ENCODE results near the gene MCTP1. TPM values are rescaled to one million over a fixed set of nuclear protein-coding genes. Genes with fewer than 3 reads are reported as not detected.

The MCTP1 gene
- total RNA-seq, 4 donors from 2014 or later: 3.3 to 31.4 (median 13.4) TPM

DNA sequence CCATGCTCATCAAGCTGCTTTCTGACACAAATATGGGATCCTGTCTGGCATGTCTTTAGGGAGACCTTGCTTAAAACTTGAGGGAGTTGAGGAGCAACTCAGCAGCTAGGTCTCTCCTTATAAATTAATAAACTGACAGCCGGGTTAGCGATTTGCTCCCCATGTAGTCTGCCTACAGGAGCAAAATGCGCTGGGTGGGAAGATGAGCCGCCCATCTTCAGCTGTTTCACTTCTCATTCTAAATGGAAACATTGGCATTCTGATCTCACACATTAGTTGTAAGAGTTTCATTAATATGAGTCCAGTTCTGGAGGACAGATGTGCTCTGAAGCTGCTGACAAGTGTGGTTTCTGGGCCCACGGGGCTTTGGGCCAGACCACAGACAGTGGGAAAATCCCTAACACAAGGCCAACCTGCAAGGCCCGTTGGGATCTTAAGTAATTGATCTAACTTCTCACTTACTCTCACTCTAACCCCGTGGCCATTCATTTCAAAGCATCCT is 197.0 kb downstream of the MCTP1 start:
- Histone ChIP-seq H3K27me3 (no peaks in the 10 kb centered on the region), H3K4me1 (no peaks in the 10 kb centered on the region), H3K4me3 (no peak overlapping the region), H3K27ac (peak overlapping the region in 1 of 4 donors; percentile 5), H3K9me3 (peaks cover 0 to 3% of the 10 kb centered on the region in 2 donors), H3K36me3 (no peaks in the 10 kb centered on the region)
- intact Hi-C loops (cut with DNase I; ENCODE audit: low total_unique reads) (no loop called here), in situ Hi-C loops (cut with MboI; ENCODE audit: low pct_ligation_motif_present in 1 of 4, low pct_unique_long_range_greater_than_20kb in 1 of 4, low sequenced_read_pairs in 3 of 4) (no loop called here)
- TF ChIP-seq POLR2AphosphoS5 (IDR thresholded peaks at IDR 0.05) (no peak), EP300 (IDR thresholded peaks at IDR 0.05; ENCODE audit: low read depth) (no peak), POLR2A (IDR thresholded peaks at IDR 0.05) (no peak)
- TF ChIP-seq, protein P1, sequence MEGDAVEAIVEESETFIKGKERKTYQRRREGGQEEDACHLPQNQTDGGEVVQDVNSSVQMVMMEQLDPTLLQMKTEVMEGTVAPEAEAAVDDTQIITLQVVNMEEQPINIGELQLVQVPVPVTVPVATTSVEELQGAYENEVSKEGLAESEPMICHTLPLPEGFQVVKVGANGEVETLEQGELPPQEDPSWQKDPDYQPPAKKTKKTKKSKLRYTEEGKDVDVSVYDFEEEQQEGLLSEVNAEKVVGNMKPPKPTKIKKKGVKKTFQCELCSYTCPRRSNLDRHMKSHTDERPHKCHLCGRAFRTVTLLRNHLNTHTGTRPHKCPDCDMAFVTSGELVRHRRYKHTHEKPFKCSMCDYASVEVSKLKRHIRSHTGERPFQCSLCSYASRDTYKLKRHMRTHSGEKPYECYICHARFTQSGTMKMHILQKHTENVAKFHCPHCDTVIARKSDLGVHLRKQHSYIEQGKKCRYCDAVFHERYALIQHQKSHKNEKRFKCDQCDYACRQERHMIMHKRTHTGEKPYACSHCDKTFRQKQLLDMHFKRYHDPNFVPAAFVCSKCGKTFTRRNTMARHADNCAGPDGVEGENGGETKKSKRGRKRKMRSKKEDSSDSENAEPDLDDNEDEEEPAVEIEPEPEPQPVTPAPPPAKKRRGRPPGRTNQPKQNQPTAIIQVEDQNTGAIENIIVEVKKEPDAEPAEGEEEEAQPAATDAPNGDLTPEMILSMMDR (IDR thresholded peaks at IDR 0.05): no peak
- WGBS, 2 donors (ENCODE audit: low coverage in 1 of 2): 71 to 93% methylated on average over 5 to 7 of the region's 7 CpGs
- peak; percentile 21 for DNase-seq

DNA sequence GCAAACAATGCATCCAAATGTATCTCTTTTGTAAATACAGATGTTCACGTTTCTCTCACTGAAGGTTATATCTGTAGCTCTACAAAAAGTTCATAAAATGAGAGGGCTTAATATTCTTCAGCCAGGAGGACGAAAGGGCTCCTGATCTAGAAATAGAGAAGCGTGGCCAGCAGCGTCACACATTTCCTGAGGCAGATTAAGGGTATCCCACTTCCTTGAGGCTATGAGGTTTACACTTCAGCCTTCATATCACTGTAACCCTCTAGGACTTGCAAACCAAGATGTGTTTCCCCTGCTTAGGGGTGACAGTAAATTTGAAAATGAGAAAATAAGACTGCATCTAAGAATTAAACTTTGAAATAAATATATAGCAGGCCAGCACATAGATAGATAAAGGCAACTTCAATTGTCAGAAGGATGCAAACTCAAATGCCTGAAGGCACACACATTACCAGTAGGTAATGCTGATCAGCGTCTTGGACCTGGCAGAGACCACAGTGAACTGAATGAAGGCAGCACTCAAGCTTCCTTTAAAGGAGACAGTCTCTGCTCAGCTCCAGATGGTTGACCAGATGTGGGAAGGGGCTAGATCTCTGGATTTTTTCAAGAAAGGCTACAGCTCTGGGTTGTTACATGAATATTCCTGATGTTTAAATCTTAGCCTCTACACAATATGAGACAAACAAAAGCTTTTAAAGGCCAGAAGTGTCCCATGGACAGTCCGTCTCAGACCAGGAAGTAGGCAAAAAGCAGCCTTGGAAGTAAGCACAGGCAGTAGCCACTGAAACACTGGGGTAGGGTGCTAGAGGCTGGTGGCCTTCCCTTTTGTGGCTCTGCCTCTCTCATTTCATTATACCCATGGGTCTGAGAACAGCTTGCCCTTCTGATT is 197.7 kb downstream of the MCTP1 start:
- intact Hi-C loops (cut with DNase I; ENCODE audit: low total_unique reads) (no loop called here), in situ Hi-C loops (cut with MboI; ENCODE audit: low pct_ligation_motif_present in 1 of 4, low pct_unique_long_range_greater_than_20kb in 1 of 4, low sequenced_read_pairs in 3 of 4) (no loop called here)
- TF ChIP-seq EP300 (IDR thresholded peaks at IDR 0.05; ENCODE audit: low read depth) (no peak), POLR2A (IDR thresholded peaks at IDR 0.05) (no peak), POLR2AphosphoS5 (IDR thresholded peaks at IDR 0.05) (no peak)
- TF ChIP-seq, protein P1 (IDR thresholded peaks at IDR 0.05): no peak
- peaks cover 0 to 3% of the 10 kb centered on the region in 2 donors for H3K9me3 ChIP-seq
- DNase-seq: no peak
- H3K27ac ChIP-seq: peak overlapping the region in 1 of 4 donors; percentile 5
- H3K36me3 ChIP-seq: no peaks in the 10 kb centered on the region
- no peak overlapping the region for H3K4me3 ChIP-seq
- WGBS, 2 donors (ENCODE audit: low coverage in 1 of 2): 49 to 66% methylated on average over 3 to 6 of the region's 6 CpGs
- H3K27me3 ChIP-seq: no peaks in the 10 kb centered on the region
- no peaks in the 10 kb centered on the region for H3K4me1 ChIP-seq

DNA sequence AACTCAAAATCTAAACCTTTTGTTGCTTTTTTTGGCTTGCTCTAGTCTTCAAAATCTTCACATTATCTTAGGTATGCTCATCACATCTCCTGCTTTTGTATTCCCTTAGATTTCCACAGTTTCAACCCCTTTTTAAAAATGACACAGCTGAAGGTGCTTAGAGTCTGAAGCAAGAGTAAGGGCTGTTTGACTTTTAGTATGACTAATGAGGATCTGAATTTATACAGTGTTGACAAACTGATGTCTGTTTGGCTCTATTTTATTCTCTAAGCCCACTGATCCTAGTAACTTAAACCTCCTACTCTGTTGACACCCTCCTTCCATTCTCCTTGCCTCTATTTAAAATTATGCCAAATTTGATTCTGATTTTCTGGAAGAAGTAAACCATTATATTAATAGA is 200.1 kb downstream of the MCTP1 start:
- no peaks in the 10 kb centered on the region for H3K4me1 ChIP-seq
- H3K27ac ChIP-seq: no peak overlapping the region
- H3K4me3 ChIP-seq: no peak overlapping the region
- no peak for DNase-seq
- no peaks in the 10 kb centered on the region for H3K9me3 ChIP-seq
- intact Hi-C loops (cut with DNase I; ENCODE audit: low total_unique reads): no loop called here
- no peaks in the 10 kb centered on the region for H3K27me3 ChIP-seq
- in situ Hi-C loops (cut with MboI; ENCODE audit: low pct_ligation_motif_present in 1 of 4, low pct_unique_long_range_greater_than_20kb in 1 of 4, low sequenced_read_pairs in 3 of 4): no loop called here
- TF ChIP-seq, protein P1 (IDR thresholded peaks at IDR 0.05): no peak
- TF ChIP-seq POLR2AphosphoS5 (IDR thresholded peaks at IDR 0.05) (no peak), POLR2A (IDR thresholded peaks at IDR 0.05) (no peak), EP300 (IDR thresholded peaks at IDR 0.05; ENCODE audit: low read depth) (no peak)
- no peaks in the 10 kb centered on the region for H3K36me3 ChIP-seq

DNA sequence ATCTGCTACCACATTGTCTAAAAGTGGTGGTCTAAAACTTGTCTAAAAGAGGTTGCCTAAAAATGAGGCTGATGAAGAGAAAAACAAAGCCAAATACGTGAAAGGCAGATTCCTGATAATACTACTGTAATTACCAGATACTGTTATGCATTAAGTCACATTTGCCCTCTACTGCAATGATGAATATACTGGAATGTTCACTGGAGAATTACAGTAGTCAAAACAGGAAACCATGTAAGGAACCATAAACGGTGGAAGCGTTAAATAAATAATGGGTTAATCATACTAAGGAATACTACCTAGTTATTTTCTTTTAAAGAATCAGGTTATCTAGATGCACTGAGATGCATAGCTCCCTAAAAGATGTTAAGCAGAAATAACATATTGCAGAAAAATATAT is 201.3 kb downstream of the MCTP1 start:
- Histone ChIP-seq H3K27ac (no peak overlapping the region), H3K36me3 (no peaks in the 10 kb centered on the region), H3K4me3 (no peak overlapping the region), H3K9me3 (no peaks in the 10 kb centered on the region), H3K4me1 (no peaks in the 10 kb centered on the region), H3K27me3 (no peaks in the 10 kb centered on the region)
- 74 to 77% methylated on average over 3 of the region's 3 CpGs for WGBS, 2 donors (ENCODE audit: low coverage in 1 of 2)
- in situ Hi-C loops (cut with MboI; ENCODE audit: low pct_ligation_motif_present in 1 of 4, low pct_unique_long_range_greater_than_20kb in 1 of 4, low sequenced_read_pairs in 3 of 4): no loop called here
- intact Hi-C loops (cut with DNase I; ENCODE audit: low total_unique reads): no loop called here
- TF ChIP-seq, protein P1 (IDR thresholded peaks at IDR 0.05): no peak
- TF ChIP-seq POLR2A (IDR thresholded peaks at IDR 0.05): no peak
- TF ChIP-seq EP300 (IDR thresholded peaks at IDR 0.05; ENCODE audit: low read depth): no peak
- TF ChIP-seq POLR2AphosphoS5 (IDR thresholded peaks at IDR 0.05): no peak
- DNase-seq: no peak

Data from transverse colon (tissue), 4 donors.